Measurements from ENCODE around the gene ASB11.

Gene ASB11

GRCh38 chrX:15344106-15344505, 28.7 kb upstream of the ASB11 start:
- no peak for TF ChIP-seq CTCF (conservative IDR thresholded peaks at IDR 0.05; ENCODE audit: low read length)
- H3K4me3 ChIP-seq (ENCODE audit: low read length), result no peak overlapping the region
- DNase-seq (ENCODE audit: low read depth), result no peak

GRCh38 chrX:15343075-15343476, 27.6 kb upstream of the ASB11 start:
- no peak overlapping the region for H3K4me3 ChIP-seq (ENCODE audit: low read length)
- DNase-seq (ENCODE audit: low read depth), result peak; percentile 61

GRCh38 chrX:15340867-15341266, 25.4 kb upstream of the ASB11 start:
- no peak for DNase-seq (ENCODE audit: low read depth)

More at GRCh38 chrX:15343075-15343476, 27.6 kb upstream of the ASB11 start:
- no peak for TF ChIP-seq CTCF (conservative IDR thresholded peaks at IDR 0.05; ENCODE audit: low read length)

GRCh38 chrX:15336023-15336413, 20.6 kb upstream of the ASB11 start:
- peak overlapping the region; percentile 57 for H3K4me3 ChIP-seq (ENCODE audit: low read length)
- peak; percentile 47 for DNase-seq (ENCODE audit: low read depth)
- no peak for TF ChIP-seq CTCF (conservative IDR thresholded peaks at IDR 0.05; ENCODE audit: low read length)

More at GRCh38 chrX:15340867-15341266, 25.4 kb upstream of the ASB11 start:
- H3K4me3 ChIP-seq (ENCODE audit: low read length), result no peak overlapping the region
- no peak for TF ChIP-seq CTCF (conservative IDR thresholded peaks at IDR 0.05; ENCODE audit: low read length)

GRCh38 chrX:15335135-15336022, 19.9 kb upstream of the ASB11 start, which contains the start of gene PIGA:
PIGA (minus strand) TSS chrX:15335523; CDS start chrX:15331930, 3,593 bp downstream.
- TF ChIP-seq CTCF (conservative IDR thresholded peaks at IDR 0.05; ENCODE audit: low read length), result no peak
- H3K4me3 ChIP-seq (ENCODE audit: low read length), result peak within 1 kb of the TSS; percentile 75
- DNase-seq (ENCODE audit: low read depth), result peak; percentile 95

- TF ChIP-seq CTCF (conservative IDR thresholded peaks at IDR 0.05; ENCODE audit: low read length), result no peak
- H3K4me3 ChIP-seq (ENCODE audit: low read length), result peak overlapping the region; percentile 75
- DNase-seq (ENCODE audit: low read depth), result peak; percentile 29
Observed at GRCh38 chrX:15334561-15334960, 19.1 kb upstream of the ASB11 start.

GRCh38 chrX:15328821-15329220, 13.4 kb upstream of the ASB11 start:
- no peak overlapping the region for H3K4me3 ChIP-seq (ENCODE audit: low read length)
- no peak for TF ChIP-seq CTCF (conservative IDR thresholded peaks at IDR 0.05; ENCODE audit: low read length)
- DNase-seq (ENCODE audit: low read depth), result peak; percentile 25
